Measurements from ENCODE around the gene SSH2. TPM values are rescaled to one million over a fixed set of nuclear protein-coding genes. Genes with fewer than 3 reads are reported as not detected.

The SSH2 gene
- total and polyA plus RNA-seq, 2 of the 13 experiments (the other 11 are each of a cell fraction or from before 2014, with no cell fraction given), result 6.0 to 6.4 TPM

DNA sequence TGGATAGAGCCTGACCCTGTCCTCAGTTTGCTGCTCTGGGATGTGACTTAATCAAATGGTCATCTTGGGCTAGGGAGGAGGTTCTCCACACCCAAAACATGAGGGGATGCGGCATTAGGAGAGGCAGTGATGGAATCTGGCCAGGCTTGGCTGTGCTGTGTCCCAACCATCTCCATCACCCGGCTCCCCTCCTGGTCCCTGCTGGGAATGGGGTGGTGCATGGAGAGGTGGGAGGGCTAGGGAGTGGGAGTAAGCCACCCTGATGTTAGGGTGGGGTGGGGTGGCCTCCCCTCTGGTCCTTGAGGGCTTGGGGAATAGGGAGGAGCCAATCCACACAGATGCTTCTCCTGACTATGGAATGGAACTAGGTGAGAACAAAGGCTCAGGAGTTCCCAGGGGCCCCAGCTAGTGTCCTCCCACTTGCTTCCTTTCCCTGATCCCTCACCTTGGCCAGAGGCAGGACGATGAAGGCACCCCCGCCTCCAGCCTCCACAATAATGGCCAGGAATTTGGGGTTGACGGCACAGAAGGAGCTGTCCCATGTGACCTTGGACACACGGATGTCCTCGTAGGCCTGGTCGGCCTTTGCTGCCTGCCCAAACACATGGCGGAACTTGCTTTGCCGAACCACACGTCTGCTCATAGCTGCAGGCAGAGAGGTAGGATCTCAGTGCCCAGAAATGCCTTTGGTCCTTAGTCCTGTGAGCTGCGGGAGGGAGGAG is 309.1 kb downstream of the SSH2 start:
- Histone ChIP-seq H3K4me1 (ENCODE audit: insufficient read depth, low read length) (peaks cover 62% of the 10 kb centered on the region), H3K36me3 (replicated peaks in 1 of 2; ENCODE audit: control insufficient read depth in 1 of 2, insufficient read depth in 2 of 2, low read length in 2 of 2) (no peaks in the 10 kb centered on the region), H3K9ac (ENCODE audit: insufficient read depth, low read depth, low read length) (no peak overlapping the region), H2AFZ (ENCODE audit: low read length) (no peak overlapping the region), H3K9me3 (ENCODE audit: low read length) (no peaks in the 10 kb centered on the region), H3K4me3 (replicated peaks in 1 of 3; ENCODE audit: insufficient read depth in 1 of 3, low read depth in 2 of 3, low read length in 3 of 3) (no peak overlapping the region), H4K20me1 (ENCODE audit: insufficient read depth, low read length) (no peaks in the 10 kb centered on the region), H3K27ac (ENCODE audit: extremely low read length, insufficient read depth, low read length) (no peak overlapping the region), H3K4me2 (ENCODE audit: low read depth, low read length) (no peak overlapping the region), H3K79me2 (ENCODE audit: insufficient read depth, low read length) (no peaks in the 10 kb centered on the region), H3K27me3 (ENCODE audit: control insufficient read depth in 1 of 2, insufficient read depth in 2 of 2, low read length in 2 of 2) (peaks cover 4 to 57% of the 10 kb centered on the region in 2 experiments)
- BruUV-seq (replicated peaks), result no TSS peak
- ChIA-PET CTCF (ENCODE audit: low intra/inter-chr PET ratio, low total read pairs) (no interaction called here), POLR2A (no interaction called here)
- no peak for FAIRE-seq
- no peak for TF ChIP-seq RNF219 (CRISPR knock-in tag; IDR thresholded peaks at IDR 0.05)
- TF ChIP-seq, protein P1, sequence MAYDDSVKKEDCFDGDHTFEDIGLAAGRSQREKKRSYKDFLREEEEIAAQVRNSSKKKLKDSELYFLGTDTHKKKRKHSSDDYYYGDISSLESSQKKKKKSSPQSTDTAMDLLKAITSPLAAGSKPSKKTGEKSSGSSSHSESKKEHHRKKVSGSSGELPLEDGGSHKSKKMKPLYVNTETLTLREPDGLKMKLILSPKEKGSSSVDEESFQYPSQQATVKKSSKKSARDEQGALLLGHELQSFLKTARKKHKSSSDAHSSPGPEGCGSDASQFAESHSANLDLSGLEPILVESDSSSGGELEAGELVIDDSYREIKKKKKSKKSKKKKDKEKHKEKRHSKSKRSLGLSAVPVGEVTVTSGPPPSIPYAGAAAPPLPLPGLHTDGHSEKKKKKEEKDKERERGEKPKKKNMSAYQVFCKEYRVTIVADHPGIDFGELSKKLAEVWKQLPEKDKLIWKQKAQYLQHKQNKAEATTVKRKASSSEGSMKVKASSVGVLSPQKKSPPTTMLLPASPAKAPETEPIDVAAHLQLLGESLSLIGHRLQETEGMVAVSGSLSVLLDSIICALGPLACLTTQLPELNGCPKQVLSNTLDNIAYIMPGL (CRISPR knock-in tag; IDR thresholded peaks at IDR 0.05; ENCODE audit: borderline replicate concordance in 1 of 2, low read depth in 1 of 2), result no peak
- no peak for TF ChIP-seq ASH2L (IDR thresholded peaks at IDR 0.05; ENCODE audit: insufficient read length, low read depth, low read length)
- TF ChIP-seq, protein P2, sequence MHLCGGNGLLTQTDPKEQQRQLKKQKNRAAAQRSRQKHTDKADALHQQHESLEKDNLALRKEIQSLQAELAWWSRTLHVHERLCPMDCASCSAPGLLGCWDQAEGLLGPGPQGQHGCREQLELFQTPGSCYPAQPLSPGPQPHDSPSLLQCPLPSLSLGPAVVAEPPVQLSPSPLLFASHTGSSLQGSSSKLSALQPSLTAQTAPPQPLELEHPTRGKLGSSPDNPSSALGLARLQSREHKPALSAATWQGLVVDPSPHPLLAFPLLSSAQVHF (CRISPR knock-in tag; IDR thresholded peaks at IDR 0.05), result no peak
- no peak for TF ChIP-seq RFX1 (IDR thresholded peaks at IDR 0.05)
- no peak for TF ChIP-seq ZZZ3 (CRISPR knock-in tag; IDR thresholded peaks at IDR 0.05; ENCODE audit: borderline replicate concordance)
- TF ChIP-seq, protein P3, sequence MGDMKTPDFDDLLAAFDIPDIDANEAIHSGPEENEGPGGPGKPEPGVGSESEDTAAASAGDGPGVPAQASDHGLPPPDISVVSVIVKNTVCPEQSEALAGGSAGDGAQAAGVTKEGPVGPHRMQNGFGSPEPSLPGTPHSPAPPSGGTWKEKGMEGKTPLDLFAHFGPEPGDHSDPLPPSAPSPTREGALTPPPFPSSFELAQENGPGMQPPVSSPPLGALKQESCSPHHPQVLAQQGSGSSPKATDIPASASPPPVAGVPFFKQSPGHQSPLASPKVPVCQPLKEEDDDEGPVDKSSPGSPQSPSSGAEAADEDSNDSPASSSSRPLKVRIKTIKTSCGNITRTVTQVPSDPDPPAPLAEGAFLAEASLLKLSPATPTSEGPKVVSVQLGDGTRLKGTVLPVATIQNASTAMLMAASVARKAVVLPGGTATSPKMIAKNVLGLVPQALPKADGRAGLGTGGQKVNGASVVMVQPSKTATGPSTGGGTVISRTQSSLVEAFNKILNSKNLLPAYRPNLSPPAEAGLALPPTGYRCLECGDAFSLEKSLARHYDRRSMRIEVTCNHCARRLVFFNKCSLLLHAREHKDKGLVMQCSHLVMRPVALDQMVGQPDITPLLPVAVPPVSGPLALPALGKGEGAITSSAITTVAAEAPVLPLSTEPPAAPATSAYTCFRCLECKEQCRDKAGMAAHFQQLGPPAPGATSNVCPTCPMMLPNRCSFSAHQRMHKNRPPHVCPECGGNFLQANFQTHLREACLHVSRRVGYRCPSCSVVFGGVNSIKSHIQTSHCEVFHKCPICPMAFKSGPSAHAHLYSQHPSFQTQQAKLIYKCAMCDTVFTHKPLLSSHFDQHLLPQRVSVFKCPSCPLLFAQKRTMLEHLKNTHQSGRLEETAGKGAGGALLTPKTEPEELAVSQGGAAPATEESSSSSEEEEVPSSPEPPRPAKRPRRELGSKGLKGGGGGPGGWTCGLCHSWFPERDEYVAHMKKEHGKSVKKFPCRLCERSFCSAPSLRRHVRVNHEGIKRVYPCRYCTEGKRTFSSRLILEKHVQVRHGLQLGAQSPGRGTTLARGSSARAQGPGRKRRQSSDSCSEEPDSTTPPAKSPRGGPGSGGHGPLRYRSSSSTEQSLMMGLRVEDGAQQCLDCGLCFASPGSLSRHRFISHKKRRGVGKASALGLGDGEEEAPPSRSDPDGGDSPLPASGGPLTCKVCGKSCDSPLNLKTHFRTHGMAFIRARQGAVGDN (CRISPR knock-in tag; IDR thresholded peaks at IDR 0.05), result peak; percentile 48
- TF ChIP-seq MTA1 (CRISPR knock-in tag; IDR thresholded peaks at IDR 0.05; ENCODE audit: borderline replicate concordance), result no peak
- in situ Hi-C loops (cut with HindIII; ENCODE audit: extremely low pct_ligation_motif_present, low pct_unique_long_range_greater_than_20kb), result loop anchor here (10.0 kb wide), 1 partner anchor 154 kb away; no protein-coding TSS in a partner anchor
- WGBS (ENCODE audit: low lambda C conversion rate), result 41% methylated on average over 11 of the region's 12 CpGs
- intact Hi-C loops (cut with micrococcal nuclease; ENCODE audit: unreplicated experiment), result loop anchor here (5.0 kb wide), 1 partner anchor 141 kb away; no protein-coding TSS in a partner anchor
- ATAC-seq, result no peak
- no peak for DNase-seq (ENCODE audit: low spot score)

Data from HepG2 (cell line).